Measurements from ENCODE around the gene SAMD14.

Gene SAMD14

GRCh38 chr17:50130559-50131305 is 772 bp upstream of the SAMD14 start:
- no peak for DNase-seq

DNA sequence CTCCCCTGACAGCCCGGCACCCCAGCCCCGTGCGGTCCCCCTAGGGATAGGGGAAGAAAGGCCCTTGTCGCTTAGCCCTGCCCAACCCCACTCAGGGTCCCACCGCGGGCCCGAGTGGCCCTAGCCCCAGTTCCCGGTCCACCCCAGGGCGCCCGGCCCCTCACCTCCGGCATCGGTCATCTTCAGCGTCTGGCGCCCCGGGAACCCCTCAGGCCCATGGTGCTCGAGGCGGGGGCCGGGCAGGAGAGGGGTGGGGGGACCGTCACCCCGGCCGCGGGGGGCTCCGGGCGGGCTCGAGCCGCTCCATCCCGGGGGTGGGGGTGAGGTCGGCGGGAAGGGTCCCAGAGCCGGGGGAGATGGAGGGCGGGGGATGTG is 620 bp downstream of the SAMD14 start:
- no peak for DNase-seq

DNA sequence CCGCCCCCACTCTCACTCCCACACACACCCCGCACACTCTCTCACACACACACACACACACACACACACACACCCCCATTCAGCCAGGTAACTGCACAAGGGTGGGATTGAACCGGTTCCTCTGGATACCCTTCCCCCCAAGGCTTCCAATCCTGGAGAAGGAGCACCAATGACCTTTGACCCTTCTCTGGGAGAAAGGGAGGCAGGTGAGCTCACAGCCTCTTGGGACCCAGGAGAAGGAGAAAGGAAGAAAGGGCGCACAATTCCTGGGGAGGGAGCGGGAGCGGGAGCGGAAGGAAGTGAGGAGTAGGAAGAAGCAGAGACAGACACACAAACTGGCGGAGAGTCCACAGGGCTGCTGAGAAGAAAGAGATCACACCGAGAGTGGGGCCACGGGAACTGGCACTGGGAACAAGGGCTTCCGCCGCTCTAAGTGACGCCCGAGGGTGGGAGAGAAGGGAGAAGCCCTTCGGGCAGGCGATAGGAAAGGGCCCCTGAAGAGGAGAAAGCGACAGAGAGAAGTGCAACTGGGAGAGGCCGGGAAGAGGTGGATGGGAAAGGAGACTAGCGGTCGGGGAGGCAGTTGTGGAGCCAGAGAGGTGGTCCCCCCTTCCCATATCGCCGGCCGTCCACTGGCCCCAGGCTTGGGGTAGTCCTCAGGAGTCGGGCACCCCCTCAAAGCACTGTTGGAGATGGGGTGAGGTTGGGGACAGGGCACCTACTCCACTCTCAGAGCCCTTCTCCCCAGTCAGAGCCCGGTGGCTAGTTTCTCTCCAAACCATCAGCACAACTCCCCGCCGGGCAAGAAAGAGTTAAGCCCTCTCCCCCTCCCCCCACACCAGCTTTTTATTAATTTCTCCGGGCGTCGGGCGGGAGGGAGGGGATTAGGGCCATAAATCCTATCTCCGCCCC is 1.3 kb downstream of the SAMD14 start:
- no peak for DNase-seq

DNA sequence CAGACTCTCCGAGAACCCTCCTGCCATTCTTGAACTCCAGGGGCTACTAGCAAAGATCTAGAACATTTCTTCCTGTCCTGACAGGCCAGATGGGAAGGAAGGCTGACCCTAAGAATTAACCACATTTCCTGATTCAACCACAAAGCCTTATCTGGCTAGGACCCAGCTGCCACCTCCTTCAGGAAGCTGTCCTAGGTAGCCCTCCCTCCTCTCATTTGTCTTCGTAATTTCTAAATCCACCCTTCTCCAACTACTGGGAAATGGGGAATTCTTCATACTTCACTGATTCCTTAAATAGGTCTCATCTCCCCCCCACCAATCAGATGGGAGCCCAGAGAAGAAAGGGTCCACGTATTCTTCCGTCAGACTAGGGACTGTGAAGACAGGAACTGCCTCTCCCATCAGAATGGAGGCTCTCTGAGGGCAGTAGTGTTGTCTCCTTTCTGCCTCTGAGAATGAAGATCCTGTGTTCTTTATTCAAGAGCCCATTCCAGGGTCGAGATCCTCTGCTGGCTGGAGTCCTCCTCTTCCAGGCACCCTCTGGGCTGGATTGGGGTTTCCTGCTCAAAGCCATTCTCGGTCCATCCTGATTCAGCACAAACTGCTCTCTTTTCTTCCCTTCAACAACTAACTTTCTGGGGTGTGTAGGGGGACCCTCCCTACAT is 2.1 kb downstream of the SAMD14 start:
- no peak for DNase-seq

- DNase-seq, result no peak
These were observed 4.5 kb downstream of the SAMD14 start for GRCh38 chr17:50125420-50125997.

DNA sequence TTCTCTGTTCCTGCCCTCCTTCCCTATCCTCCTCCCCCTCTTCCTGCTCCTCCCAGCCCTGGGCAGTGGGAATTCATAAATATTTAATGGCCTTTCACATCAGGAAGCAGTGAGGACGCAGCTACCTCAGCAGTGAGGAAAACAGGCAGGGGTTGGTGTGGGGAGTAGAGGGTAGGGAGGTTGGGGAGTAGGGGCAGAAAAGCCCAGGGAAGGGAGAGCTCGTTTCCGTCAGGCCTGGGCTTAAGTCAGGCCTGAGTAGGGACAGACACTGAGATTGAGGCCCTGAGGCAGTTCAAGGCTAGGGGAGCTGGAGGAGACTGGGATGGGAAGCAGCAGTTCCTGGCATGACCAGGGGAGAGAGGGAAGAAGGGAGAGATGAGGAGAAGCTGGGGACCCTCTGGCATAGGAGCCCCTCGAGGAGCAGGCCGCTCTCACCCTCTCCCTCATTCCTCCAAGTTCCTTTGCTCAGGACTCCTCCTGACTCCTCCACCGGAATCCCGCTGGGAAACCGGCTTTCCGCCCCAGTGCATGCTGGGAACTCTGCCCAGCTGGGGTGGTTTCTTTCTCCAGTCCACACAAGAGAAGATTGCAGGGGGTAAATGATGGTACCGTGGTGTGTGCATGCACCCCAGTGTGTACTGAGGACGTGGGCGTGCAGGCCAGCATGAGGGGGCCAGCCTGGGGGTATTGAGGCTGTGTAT is 6.2 kb downstream of the SAMD14 start:
- no peak for DNase-seq

- DNase-seq, result no peak
These were observed 7.0 kb downstream of the SAMD14 start for GRCh38 chr17:50122945-50123344.

DNA sequence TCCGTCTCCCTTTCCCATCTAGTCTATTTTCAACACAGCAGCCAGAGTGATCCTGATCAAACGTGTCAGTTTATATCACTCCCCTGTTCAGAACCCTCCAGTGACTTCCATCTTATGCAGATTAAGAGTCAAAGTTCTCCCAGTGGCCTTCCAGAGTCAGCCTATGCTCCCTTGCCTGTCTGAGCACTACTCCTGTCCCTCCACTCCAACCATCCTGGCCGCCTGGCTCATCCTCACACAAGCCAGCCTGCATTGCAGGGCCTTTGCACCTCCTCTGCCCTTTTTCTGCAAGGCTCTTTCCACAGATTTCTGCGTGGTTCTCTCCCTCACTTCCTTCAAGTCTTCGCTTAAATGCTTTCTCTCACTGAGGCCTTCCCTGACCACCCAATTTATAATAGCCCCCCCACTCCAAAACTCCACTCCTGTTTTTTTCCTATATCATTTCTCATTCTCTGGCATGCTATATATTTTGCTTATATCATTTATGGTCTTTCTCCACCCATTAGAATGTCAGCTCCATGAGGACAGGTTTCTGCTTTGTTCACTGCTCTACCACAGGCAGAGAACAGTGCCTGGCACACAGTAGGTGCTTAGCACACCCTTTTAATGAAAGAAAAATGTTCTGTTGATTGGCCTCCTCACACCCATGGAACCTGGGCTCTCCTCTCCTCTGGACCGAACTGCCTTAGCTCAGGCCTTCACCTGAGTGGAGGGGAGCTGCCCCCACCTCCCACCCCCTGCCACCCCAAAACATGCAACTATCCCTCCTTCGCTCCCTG is 9.3 kb downstream of the SAMD14 start:
- no peak for DNase-seq

- DNase-seq, result no peak
These were observed 11.1 kb downstream of the SAMD14 start for GRCh38 chr17:50118828-50119218.

DNA sequence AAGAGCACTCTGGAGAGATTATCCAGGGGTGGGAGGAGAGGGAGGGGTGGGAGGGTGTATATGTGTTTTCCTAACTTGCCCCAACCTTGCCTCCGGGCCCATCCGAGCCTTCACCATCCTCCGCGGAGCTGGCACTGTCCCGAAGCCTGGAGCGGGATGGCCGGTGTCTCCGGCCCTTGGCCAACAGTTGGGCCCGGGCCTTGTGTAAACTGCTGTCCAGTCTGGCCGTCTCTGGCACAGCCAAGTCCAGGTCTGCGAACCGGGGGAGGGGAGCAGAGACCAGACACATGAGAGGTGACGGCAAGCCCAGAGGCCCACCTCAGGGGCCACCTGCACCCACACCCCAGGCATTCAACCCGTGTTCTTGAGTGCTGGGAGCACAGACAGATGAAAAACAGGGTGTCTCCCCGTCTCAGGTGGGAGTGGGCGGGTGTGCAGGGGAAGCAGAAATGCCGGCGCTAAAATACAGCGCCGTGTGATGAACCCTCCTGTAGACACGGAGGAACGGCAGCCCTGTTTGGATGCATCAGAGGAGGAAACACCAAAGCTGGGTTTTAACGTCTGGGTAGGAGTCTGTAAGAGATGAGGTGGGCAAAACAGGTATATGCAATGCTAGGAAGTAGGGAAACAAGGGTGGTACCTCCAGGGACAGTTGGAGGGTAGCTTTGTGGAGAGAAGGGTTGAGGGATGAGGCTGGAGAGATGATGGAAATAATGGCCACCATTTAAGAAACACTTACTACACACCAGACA is 11.7 kb downstream of the SAMD14 start:
- DNase-seq, result no peak

DNA sequence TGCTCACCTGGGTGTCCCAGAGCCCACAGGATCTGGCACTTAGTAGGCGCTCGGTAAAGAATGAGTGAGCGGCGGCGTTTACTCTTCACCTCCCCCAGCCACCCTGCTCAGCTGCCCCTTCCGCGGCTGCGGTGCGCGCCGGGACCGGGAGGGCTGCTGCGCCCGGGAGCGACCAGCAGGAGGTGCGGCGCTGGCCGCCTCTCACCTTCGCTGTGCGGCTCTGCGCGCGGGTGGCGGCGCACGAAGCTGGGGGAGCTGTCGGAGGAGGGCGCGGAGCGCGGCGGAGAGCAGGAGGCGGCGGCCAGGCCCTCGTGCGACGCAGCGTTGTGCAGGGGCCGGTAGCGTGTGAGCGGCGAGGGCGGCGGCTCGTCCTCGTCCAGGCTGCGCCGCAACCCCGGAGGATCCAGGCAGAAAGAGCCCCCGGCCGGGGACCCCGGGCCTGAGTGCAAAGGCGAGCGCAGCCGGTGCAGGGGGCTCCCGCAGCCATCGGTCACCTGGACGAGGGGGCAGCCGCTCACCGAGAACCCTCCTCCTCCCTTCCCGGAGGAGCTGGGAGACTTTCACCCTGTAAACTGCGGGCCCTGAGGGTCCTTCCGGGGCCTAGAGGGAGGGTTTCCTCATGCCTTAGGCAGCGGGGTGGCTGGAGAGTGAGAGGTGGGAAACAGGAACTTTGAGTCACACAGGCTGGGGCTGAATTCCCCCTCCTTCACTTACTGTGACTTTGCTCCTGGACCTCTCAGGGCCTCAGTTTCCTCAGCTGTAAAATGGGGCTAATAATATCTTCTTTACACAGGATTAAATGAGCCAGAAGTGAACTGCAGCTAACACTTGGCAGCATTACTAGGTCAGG is 12.5 kb downstream of the SAMD14 start:
- no peak for DNase-seq

DNA sequence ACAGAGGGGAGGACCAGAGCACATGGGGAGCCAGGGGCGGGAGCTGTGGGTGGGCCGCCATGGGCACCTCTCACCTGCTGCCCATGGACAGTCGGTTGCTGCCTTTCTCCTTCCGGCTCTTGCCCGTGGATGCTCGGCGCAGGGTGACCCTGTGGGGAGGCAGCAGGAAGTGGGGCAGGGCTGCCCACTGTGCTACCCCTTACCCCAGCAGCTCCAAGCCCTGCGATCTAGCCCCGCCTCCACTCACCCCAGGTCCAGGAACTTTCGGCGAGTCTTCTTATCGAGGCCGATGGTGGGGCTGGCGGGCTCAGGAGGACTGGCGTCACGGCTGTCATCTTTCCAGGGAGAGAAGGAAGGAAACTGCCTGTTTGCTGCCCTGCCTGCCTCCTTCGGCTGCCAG is 14.2 kb downstream of the SAMD14 start:
- DNase-seq, result no peak

- no peak for DNase-seq
These were observed 15.1 kb downstream of the SAMD14 start for GRCh38 chr17:50114849-50115357.

- no peak for DNase-seq
These were observed 15.6 kb downstream of the SAMD14 start for GRCh38 chr17:50114401-50114800.

DNA sequence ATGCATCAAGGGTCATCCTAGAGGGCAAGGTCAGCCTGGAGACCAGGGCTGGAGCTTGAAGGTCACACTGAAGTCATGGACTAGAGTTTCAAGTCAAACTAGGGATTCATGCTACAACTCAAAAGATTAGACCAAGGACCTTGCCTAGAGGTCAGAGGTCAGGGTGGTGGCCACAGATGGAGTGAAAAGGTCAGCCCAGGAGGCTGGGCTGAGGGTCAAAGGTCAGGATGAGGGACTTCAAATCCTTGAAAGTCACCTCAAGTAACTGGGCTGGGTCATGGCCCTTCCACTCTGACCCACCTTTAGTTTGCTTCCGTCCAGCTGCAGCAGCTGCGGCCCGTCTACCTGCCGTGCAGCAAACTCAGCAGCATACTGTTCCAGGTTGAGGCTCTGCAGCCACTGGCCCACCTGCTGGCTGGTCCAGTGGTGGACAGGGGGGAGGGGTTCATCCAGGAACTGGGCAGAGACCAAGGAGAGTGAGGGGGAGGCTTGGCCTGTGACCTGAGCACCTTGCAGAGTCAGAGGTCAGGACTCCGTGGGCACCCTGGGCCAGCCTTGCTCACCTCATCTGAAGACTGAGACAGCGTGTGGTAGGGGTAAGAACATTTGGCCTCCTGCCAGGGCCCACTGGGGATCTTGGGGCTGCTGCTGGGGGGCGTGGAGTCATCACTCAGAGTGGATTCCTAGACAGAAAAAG is 16.2 kb downstream of the SAMD14 start:
- no peak for DNase-seq

- DNase-seq, result no peak
These were observed 17.3 kb downstream of the SAMD14 start for GRCh38 chr17:50112694-50113093.

- no peak for DNase-seq
These were observed 18.0 kb downstream of the SAMD14 start for GRCh38 chr17:50111673-50112655.

Data from NCI-H187 treated with DMSO at 0.1 percent for 48 hours (cell line).